Mesendoderm (in vitro differentiated cells): Measurements from ENCODE around the gene DNAJC22.

Source experiments
- DNase-seq: peaks from one replicate; pipeline ENCODE4 v3.0.0; 2013
- H2AK5ac ChIP-seq: 2 replicates; pipeline ENCODE4 v1.6.1; 2013; ENCODE audit warnings: low read length, inconsistent platforms
- H2BK120ac ChIP-seq: 2 replicates; pipeline ENCODE4 v1.6.1; 2013; ENCODE audit warnings: low read depth, mild to moderate bottlenecking, low read length, moderate library complexity, mixed read lengths
- H2BK15ac ChIP-seq: replicated peaks from 2 replicates; pipeline ENCODE4 v1.6.1; 2013; ENCODE audit warnings: low read depth, mild to moderate bottlenecking, moderate library complexity
- H2BK5ac ChIP-seq: 2 replicates; pipeline ENCODE4 v1.6.1; 2013; ENCODE audit warnings: low read length, inconsistent platforms
- H3K18ac ChIP-seq: 2 replicates; pipeline ENCODE4 v1.6.1; 2013; ENCODE audit warnings: mild to moderate bottlenecking, low read length, mixed read lengths
- H3K23ac ChIP-seq: one replicate; pipeline ENCODE4 v1.6.1; 2013; ENCODE audit warnings: low read length
- H3K27ac ChIP-seq: 2 replicates; pipeline ENCODE4 v1.5.1; 2013; ENCODE audit warnings: low read depth, mild to moderate bottlenecking, inconsistent platforms, low read length, moderate library complexity
- H3K27me3 ChIP-seq: 2 replicates; pipeline ENCODE4 v1.6.1; 2013; ENCODE audit warnings: low read length, control low read depth, mild to moderate bottlenecking, inconsistent platforms; ENCODE audit not compliant: insufficient read depth, poor library complexity
- H3K36me3 ChIP-seq: 2 replicates; pipeline ENCODE4 v1.6.1; 2013; ENCODE audit warnings: low read length, inconsistent platforms; ENCODE audit not compliant: control insufficient read depth, insufficient read depth
- H3K4ac ChIP-seq: one replicate; pipeline ENCODE4 v1.6.1; 2013; ENCODE audit warnings: low read depth, mild to moderate bottlenecking, low read length, moderate library complexity
- H3K4me1 ChIP-seq: 2 replicates; pipeline ENCODE4 v1.6.1; 2013; ENCODE audit warnings: low read depth, low read length, inconsistent platforms; ENCODE audit not compliant: control insufficient read depth
- H3K4me2 ChIP-seq: 2 replicates; pipeline ENCODE4 v1.6.1; 2013; ENCODE audit warnings: low read length
- H3K4me3 ChIP-seq: 2 replicates; pipeline ENCODE4 v1.5.1; 2013; ENCODE audit warnings: mild to moderate bottlenecking, low read length
- H3K56ac ChIP-seq: one replicate; pipeline ENCODE4 v1.6.1; 2013; ENCODE audit warnings: low read length
- H3K79me1 ChIP-seq: 2 replicates; pipeline ENCODE4 v1.6.1; 2013; ENCODE audit warnings: low read length, inconsistent platforms
- H3K79me2 ChIP-seq: 2 replicates; pipeline ENCODE4 v1.6.1; 2013; ENCODE audit warnings: mild to moderate bottlenecking, low read length; ENCODE audit not compliant: control insufficient read depth, insufficient read depth
- H3K9ac ChIP-seq: 2 replicates; pipeline ENCODE4 v1.6.1; 2013; ENCODE audit warnings: low read length, inconsistent platforms
- H4K5ac ChIP-seq: one replicate; pipeline ENCODE4 v1.6.1; 2013; ENCODE audit warnings: low read length
- H4K8ac ChIP-seq: one replicate; pipeline ENCODE4 v1.6.1; 2013; ENCODE audit warnings: low read depth, mild to moderate bottlenecking, control low read depth, low read length, moderate library complexity
- WGBS: extraction: QIAGEN DNeasy Blood & Tissue Kit; methylation state at CpG from one replicate; pipeline ENCODE4 v1.1.7; 2013; ENCODE audit warnings: low lambda C conversion rate, missing lambda C conversion rate; ENCODE audit not compliant: insufficient coverage; ENCODE audit errors: extremely low coverage; 5-methylcytosine and 5-hydroxymethylcytosine counted together

Gene DNAJC22

GRCh38 chr12:49334681-49335080, 12.0 kb upstream of the DNAJC22 start:
- no peak overlapping the region for H4K8ac ChIP-seq
- H3K79me2 ChIP-seq: no peaks in the 10 kb centered on the region
- peaks cover 3% of the 10 kb centered on the region for H3K36me3 ChIP-seq
- H3K9ac ChIP-seq: no peak overlapping the region
- H2AK5ac ChIP-seq: no peak overlapping the region
- peaks cover 36% of the 10 kb centered on the region for H3K27me3 ChIP-seq
- no CpG with 5 or more reads among the region's 12 CpGs for WGBS
- no peak overlapping the region for H3K18ac ChIP-seq
- H3K4me1 ChIP-seq: peaks cover 6% of the 10 kb centered on the region
- no peak overlapping the region for H3K4ac ChIP-seq
- H2BK15ac ChIP-seq: no peak overlapping the region
- H3K4me2 ChIP-seq: no peak overlapping the region
- H2BK120ac ChIP-seq: no peak overlapping the region
- no peaks in the 10 kb centered on the region for H3K79me1 ChIP-seq
- H3K56ac ChIP-seq: no peak overlapping the region
- no peak overlapping the region for H3K23ac ChIP-seq
- DNase-seq: no peak
- no peak overlapping the region for H4K5ac ChIP-seq
- no peak overlapping the region for H2BK5ac ChIP-seq
- H3K27ac ChIP-seq: no peak overlapping the region
- no peak overlapping the region for H3K4me3 ChIP-seq

- Histone ChIP-seq H3K36me3 (peaks cover 3% of the 10 kb centered on the region), H3K4me3 (no peak overlapping the region), H3K27ac (no peak overlapping the region), H2BK5ac (no peak overlapping the region), H3K4me2 (no peak overlapping the region), H3K56ac (no peak overlapping the region), H4K5ac (no peak overlapping the region), H3K9ac (no peak overlapping the region), H2AK5ac (no peak overlapping the region), H3K27me3 (peaks cover 42% of the 10 kb centered on the region), H3K18ac (no peak overlapping the region), H4K8ac (no peak overlapping the region), H2BK15ac (no peak overlapping the region), H2BK120ac (no peak overlapping the region), H3K4me1 (peaks cover 6% of the 10 kb centered on the region), H3K79me1 (no peaks in the 10 kb centered on the region), H3K4ac (no peak overlapping the region), H3K79me2 (no peaks in the 10 kb centered on the region), H3K23ac (no peak overlapping the region)
- DNase-seq: no peak
- WGBS: no CpG with 5 or more reads among the region's 16 CpGs
Measured at GRCh38 chr12:49335118-49335954, 11.4 kb upstream of the DNAJC22 start.

GRCh38 chr12:49335955-49336644, 10.6 kb upstream of the DNAJC22 start:
- Histone ChIP-seq H3K4me2 (peak overlapping the region; percentile 44), H2AK5ac (no peak overlapping the region), H3K4me3 (no peak overlapping the region), H3K4me1 (peaks cover 6% of the 10 kb centered on the region), H2BK15ac (no peak overlapping the region), H3K79me2 (no peaks in the 10 kb centered on the region), H4K8ac (no peak overlapping the region), H2BK5ac (no peak overlapping the region), H3K4ac (no peak overlapping the region), H2BK120ac (no peak overlapping the region), H3K9ac (no peak overlapping the region), H3K23ac (no peak overlapping the region), H4K5ac (no peak overlapping the region), H3K79me1 (no peaks in the 10 kb centered on the region), H3K27me3 (peaks cover 49% of the 10 kb centered on the region), H3K36me3 (no peaks in the 10 kb centered on the region), H3K27ac (no peak overlapping the region), H3K56ac (peak overlapping the region; percentile 8), H3K18ac (no peak overlapping the region)
- DNase-seq: no peak
- no CpG with 5 or more reads among the region's 72 CpGs for WGBS

- WGBS: no CpG with 5 or more reads among the region's 65 CpGs
- Histone ChIP-seq H4K5ac (no peak within 1 kb of the TSS), H3K36me3 (no peaks in the 10 kb centered on the region), H4K8ac (no peak within 1 kb of the TSS), H3K56ac (peak within 1 kb of the TSS; percentile 39), H2BK5ac (no peak within 1 kb of the TSS), H3K4ac (no peak within 1 kb of the TSS), H3K9ac (peak within 1 kb of the TSS; percentile 29), H3K79me1 (no peaks in the 10 kb centered on the region), H2BK120ac (no peak within 1 kb of the TSS), H3K79me2 (no peaks in the 10 kb centered on the region), H3K4me2 (peak within 1 kb of the TSS; percentile 44), H3K4me3 (no peak within 1 kb of the TSS), H2BK15ac (no peak within 1 kb of the TSS), H3K23ac (no peak within 1 kb of the TSS), H3K18ac (no peak within 1 kb of the TSS), H3K4me1 (peaks cover 6% of the 10 kb centered on the region), H2AK5ac (no peak within 1 kb of the TSS), H3K27me3 (peaks cover 56% of the 10 kb centered on the region), H3K27ac (no peak within 1 kb of the TSS)
- peak; percentile 82 for DNase-seq
Measured at GRCh38 chr12:49336645-49337584, 9.8 kb upstream of the DNAJC22 start, which contains the start of gene C1QL4. C1QL4 (minus strand) TSS chr12:49337188; CDS start chr12:49336477, 711 bp downstream.

- Histone ChIP-seq H3K9ac (no peak overlapping the region), H3K4me2 (no peak overlapping the region), H3K36me3 (no peaks in the 10 kb centered on the region), H2AK5ac (no peak overlapping the region), H3K27me3 (peaks cover 59% of the 10 kb centered on the region), H3K27ac (no peak overlapping the region), H4K8ac (no peak overlapping the region), H2BK5ac (no peak overlapping the region), H3K79me1 (no peaks in the 10 kb centered on the region), H2BK120ac (no peak overlapping the region), H3K4me1 (peaks cover 9% of the 10 kb centered on the region), H3K4ac (no peak overlapping the region), H3K4me3 (no peak overlapping the region), H2BK15ac (no peak overlapping the region), H3K18ac (no peak overlapping the region), H3K23ac (no peak overlapping the region), H3K79me2 (no peaks in the 10 kb centered on the region), H3K56ac (no peak overlapping the region), H4K5ac (no peak overlapping the region)
- no peak for DNase-seq
- no CpG with 5 or more reads among the region's 6 CpGs for WGBS
Measured at GRCh38 chr12:49338830-49339463, 7.7 kb upstream of the DNAJC22 start.
